Putamen (tissue), 1 donor: ENCODE results near the gene SMAD4.
"Not testable (repeated sequence)": the region's sequence is repeated elsewhere in the genome, so short reads cannot be mapped to it uniquely, and the experiment has no call there.

Experiments
- DNase-seq: peaks from one replicate; pipeline ENCODE4 v3.0.0-alpha.2; 2016; ENCODE audit warnings: low spot score

SMAD4 gene

DNA sequence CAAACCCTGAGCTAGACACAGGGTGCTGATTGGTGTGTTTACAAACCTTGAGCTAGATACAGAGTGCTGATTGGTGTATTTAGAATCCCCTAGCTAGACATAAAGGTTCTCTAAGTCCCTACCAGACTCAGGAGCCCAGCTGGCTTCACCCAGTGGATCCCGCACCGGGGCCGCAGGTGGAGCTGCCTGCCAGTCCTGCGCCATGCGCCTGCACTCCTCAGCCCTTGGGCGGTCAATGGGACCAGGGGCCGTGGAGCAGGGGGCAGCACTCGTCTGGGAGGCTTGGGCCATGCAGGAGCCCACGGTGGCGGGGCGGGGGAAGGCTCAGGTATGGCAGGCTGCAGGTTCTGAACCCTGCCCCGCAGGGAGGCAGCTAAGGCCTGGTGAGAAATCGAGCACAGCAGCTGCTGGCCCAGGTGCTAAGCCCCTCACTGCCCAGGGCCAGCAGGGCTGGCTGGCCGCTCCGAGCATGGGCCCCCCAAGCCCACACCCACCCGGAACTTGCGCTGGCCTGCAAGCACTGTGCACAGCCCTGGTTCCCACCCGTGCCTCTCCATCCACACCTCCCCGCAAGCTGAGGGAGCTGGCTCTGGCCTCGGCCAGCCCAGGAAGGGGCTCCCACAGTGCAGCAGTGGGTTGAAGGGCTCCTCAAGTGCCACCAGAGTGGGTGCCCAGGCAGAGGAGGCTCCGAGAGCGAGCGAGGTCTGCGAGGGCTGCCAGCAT is 81.8 kb downstream of the SMAD4 start:
- not testable (repeated sequence) for DNase-seq

GRCh38 chr18:51116996-51117395 is 87.0 kb downstream of the SMAD4 start:
- not testable (repeated sequence) for DNase-seq

GRCh38 chr18:51119561-51119960 is 89.5 kb downstream of the SMAD4 start:
- DNase-seq = not testable (repeated sequence)

DNA sequence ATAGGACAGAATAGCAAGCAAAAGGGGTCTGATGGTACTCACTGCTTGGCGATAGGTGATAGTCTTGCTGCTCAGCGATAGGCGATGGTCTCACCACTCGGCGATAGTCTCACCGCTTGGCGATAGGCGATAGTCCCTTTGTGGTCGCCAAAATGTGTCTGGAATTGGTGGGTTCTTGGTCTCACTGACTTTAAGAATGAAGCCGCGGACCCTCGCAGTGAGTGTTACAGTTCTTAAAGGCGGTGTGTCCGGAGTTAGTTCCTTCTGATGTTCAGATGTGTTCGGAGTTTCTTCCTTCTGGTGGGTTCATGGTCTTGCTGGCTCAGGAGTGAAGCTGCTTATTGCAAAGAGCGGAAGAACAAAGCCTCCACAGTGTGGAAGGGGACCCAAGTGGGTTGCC is 90.0 kb downstream of the SMAD4 start:
- DNase-seq = not testable (repeated sequence)

GRCh38 chr18:51120809-51121596 is 91.0 kb downstream of the SMAD4 start:
- no peak for DNase-seq

GRCh38 chr18:51121597-51121857 is 91.5 kb downstream of the SMAD4 start:
- DNase-seq = no peak

DNA sequence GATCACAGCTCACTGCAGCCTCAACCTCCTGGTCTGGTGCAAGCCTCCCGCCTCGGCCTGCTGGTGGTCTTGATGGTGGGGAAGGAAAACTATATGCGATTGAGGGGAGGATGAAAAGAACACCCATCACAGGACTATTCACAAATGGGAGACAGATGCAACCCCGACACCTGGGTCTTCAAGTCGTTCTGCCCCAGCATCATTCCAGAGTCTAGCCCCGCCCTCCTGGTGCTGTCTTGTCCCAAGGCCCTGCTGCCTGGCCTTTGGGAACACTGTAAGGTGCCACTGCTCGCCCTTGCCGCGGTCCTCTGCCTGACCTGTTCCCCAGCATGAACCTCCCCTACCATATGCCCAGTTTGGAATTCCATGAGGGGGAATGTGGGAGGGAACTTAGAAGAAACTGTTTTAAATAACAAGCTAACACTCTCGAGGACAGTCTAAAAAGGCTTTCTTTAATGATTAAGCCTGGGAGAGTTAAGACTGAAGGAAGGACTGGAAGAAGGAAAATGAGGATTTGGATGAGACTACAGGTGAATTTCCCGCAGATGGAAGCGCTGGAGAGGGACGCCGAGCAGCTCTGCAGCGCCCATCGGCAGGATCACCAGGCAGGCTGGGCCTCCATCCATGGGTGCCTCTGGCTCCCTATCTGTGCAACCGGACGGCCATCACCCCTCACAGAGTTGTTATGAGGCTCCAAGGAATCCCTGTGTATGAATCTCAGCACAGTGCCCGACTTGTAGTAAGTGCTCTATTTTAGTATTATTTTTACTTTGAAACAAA is 92.4 kb downstream of the SMAD4 start:
- DNase-seq = no peak

DNA sequence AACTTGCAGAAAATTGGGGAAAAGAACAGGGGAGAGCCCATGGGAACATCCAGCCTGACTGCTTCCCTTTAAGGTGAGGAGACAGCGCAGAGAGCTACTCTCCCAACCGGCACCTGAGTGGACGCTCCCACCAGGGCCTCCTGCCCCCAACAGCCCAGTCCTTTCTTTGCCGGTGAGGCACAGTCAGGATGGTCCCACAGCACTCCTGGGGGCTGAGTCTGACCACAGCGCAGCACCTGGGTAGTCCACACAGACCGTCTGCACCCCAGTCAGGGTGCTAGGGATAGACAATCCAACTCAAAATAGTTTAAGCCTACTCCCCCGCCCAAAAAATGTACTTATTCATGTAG is 93.0 kb downstream of the SMAD4 start:
- DNase-seq = no peak

DNA sequence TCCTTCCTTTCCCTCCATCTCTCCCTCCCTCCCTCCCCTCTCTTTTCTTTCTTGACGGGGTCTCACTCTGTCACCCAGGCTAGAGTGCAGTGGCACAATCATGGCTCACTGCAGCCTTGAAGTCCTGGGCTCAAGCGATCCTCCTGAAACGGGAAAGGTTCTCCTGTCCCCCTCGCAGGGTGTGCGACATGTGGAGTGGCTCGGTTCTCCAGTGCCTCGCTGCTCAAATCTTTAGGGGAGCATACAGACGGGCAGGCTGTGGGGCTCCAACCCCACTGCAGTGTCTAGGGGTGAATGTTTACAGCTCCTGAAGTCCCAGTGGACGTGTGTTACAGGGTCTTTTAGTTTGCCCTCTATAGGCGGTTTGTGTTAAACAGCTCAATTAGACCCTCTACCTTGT is 93.5 kb downstream of the SMAD4 start:
- no peak for DNase-seq

DNA sequence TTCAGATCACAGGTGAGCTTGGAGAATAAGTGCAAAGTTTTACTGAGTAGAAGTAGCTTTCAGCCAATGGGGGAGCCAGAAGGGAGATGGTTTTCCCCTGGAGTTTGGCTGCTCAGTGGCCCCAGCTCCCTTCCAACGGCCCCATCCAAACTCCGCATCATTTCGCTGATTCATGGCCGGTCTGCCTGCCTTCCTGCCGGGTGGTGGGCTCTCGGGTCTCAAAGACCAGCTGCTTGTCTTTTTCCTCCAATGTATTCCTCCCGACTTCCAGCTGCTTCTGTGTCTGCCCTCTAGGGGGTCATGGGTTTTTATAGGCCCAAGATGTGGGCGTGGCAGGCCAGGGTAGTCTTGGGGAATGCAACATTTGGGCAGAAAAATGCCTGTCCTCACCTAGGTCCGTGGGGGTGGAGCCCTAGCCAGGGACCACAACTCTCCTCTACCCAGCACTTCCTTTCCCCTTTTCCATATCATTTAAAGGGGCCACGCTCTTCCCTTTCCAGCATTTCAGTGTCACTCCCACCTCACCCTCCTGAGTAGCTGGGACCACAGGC is 94.0 kb downstream of the SMAD4 start:
- DNase-seq = no peak

GRCh38 chr18:51125976-51126375 is 96.0 kb downstream of the SMAD4 start:
- no peak for DNase-seq

- DNase-seq = no peak
Observed at GRCh38 chr18:51127664-51128063, 97.7 kb downstream of the SMAD4 start.

DNA sequence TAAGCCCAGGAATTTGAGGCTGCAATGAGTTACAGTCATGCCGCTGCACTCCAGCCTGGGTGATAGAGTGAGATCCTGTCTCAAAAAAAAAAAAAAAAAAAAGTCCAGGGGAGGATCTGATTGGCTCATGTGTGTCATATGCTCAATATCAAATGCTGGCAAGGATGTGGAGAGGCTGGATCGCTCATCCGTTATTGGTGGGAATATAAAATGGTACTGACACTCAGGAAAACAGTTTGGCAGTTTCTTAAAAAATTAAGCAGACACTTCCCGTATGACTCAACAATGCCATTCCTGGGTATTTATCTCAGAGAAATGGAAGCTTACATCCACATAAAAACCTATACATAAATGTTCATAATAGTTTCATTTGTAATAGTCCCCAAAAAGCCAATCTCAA is 98.5 kb downstream of the SMAD4 start:
- no peak for DNase-seq

GRCh38 chr18:51132256-51132935 is 102.4 kb downstream of the SMAD4 start:
- no peak for DNase-seq

- DNase-seq = no peak
Observed at GRCh38 chr18:51133580-51134160, 103.7 kb downstream of the SMAD4 start.
